Stomach smooth muscle (tissue), 2 donors: ENCODE data around the gene KCNJ1.

Experiments used
- H3K27ac ChIP-seq: one replicate; pipeline ENCODE4 v1.7.0; 2013; ENCODE audit warnings: mild to moderate bottlenecking, low read length, inconsistent platforms
- H3K27me3 ChIP-seq, 2 donors: one replicate each; pipeline ENCODE4 v1.7.0; 2013; ENCODE audit warnings: low read length in 2 of 2; ENCODE audit not compliant: insufficient read depth in 2 of 2, control insufficient read depth in 1 of 2
- H3K36me3 ChIP-seq, 2 donors: one replicate each; pipeline ENCODE4 v1.7.0; 2013; ENCODE audit warnings: low read length in 2 of 2; ENCODE audit not compliant: control insufficient read depth in 2 of 2, insufficient read depth in 2 of 2
- H3K4me1 ChIP-seq: one replicate; pipeline ENCODE4 v1.7.0; 2013; ENCODE audit warnings: low read length; ENCODE audit not compliant: control insufficient read depth, insufficient read depth
- H3K4me3 ChIP-seq, 2 donors: one replicate each; pipeline ENCODE4 v1.7.0; 2013; ENCODE audit warnings: low read length in 2 of 2
- H3K9ac ChIP-seq, 2 donors: one replicate each; pipeline ENCODE4 v1.7.0; 2013; ENCODE audit warnings: low read length in 2 of 2, mild to moderate bottlenecking in 1 of 2
- H3K9me3 ChIP-seq, 2 donors: one replicate each; pipeline ENCODE4 v1.7.0; 2013; ENCODE audit warnings: low read length in 2 of 2; ENCODE audit not compliant: control insufficient read depth in 2 of 2
- donor health status: healthy.
- donor health status: Pancreatic carcinoma.

Gene KCNJ1

GRCh38 chr11:128819198-128819597 lies 47.9 kb downstream of the KCNJ1 start:
- Histone ChIP-seq H3K9me3 (no peaks in the 10 kb centered on the region), H3K36me3 (no peaks in the 10 kb centered on the region), H3K4me3 (no peak overlapping the region), H3K9ac (no peak overlapping the region), H3K4me1 (peaks cover 4% of the 10 kb centered on the region), H3K27ac (no peak overlapping the region), H3K27me3 (peaks cover 8% of the 10 kb centered on the region in 2 donors)

DNA sequence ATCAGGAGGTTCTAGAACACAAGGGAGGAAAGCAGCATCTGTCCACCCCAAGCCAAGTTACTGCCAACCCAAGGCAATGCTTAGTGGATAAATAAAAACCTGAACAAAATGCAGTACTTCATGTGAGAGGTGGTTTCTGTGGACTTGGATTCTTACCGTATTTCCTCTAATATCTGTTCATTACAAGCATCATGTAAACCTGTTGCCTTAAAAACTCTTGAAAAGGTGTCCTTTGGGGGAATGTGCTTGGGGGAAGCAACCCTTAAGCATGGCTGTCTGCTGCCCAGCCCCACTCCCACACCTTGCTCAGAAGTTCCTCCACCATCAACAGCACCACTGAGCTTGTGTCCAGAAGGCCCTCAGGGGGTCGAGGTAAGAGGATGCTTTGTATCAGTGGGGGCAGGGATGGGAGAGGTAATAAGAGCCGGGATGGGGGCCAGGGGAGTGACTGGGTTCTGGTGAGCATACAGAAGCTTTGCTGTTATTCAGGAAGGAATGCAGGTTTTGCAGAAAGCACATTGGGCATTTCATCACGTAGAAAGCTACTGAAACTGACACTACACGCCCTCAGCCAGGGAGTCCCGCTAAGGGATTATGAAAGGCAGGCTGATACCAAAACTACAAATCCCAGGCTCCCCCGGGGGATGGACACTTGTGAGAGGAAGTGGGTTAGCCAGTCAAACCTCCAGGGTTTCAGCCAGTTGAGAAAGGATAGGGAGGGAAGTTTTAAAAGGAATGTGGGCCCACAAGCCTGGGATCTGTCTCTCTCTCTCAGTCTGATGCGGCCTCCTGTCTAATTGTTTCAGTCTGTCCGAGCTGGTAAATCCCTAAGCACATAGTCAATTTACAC lies 52.0 kb downstream of the KCNJ1 start:
- H3K4me3 ChIP-seq = no peak overlapping the region
- no peaks in the 10 kb centered on the region for H3K36me3 ChIP-seq
- no peak overlapping the region for H3K9ac ChIP-seq
- H3K27me3 ChIP-seq = peaks cover 5% of the 10 kb centered on the region in 2 donors
- no peaks in the 10 kb centered on the region for H3K4me1 ChIP-seq
- H3K27ac ChIP-seq = no peak overlapping the region
- no peaks in the 10 kb centered on the region for H3K9me3 ChIP-seq

DNA sequence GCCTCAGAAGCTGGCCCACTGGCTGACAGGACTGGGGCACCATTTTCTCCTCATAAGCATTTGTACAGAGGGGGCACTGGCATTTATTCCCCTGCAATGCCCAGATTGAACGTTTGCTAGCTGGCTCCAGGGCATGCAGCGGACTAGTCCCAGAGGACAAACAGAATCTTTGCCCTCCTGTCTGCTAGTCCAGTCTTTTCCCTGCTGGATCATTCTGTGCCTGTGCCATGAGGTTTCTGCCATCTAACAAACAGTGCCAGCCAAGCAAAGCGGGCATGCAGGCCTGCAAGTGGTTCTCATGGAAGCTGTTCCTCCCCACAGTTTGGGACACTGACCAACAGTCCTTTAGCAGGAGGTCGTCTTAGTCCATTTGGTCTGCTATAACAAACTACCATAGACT lies 53.4 kb downstream of the KCNJ1 start:
- peaks cover 2% of the 10 kb centered on the region for H3K4me1 ChIP-seq
- H3K4me3 ChIP-seq = no peak overlapping the region
- no peak overlapping the region for H3K9ac ChIP-seq
- peaks cover 0 to 5% of the 10 kb centered on the region in 2 donors for H3K27me3 ChIP-seq
- no peaks in the 10 kb centered on the region for H3K9me3 ChIP-seq
- H3K36me3 ChIP-seq = no peaks in the 10 kb centered on the region
- no peak overlapping the region for H3K27ac ChIP-seq

DNA sequence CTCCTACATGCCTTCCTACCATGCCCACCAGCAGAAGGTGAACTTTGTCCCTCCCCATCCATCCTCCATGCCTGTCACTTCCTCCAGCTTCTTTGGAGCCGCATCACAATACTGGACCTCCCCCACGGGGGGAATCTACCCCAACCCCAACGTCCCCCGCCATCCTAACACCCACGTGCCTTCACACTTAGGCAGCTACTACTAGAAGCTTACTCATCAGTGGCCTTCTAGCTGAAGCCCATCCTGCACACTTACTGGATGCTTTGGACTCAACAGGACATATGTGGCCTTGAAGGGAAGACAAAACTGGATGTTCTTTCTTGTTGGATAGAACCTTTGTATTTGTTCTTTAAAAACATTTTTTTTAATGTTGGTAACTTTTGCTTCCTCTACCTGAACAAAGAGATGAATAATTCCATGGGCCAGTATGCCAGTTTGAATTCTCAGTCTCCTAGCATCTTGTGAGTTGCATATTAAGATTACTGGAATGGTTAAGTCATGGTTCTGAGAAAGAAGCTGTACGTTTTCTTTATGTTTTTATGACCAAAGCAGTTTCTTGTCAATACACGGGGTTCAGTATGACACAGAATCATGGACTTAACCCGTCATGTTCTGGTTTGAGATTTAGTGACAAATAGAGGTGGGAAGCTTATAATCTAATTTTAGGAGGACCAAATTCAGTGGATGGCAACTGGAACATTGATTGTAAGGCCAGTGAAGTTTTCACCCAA lies 56.1 kb downstream of the KCNJ1 start:
- Histone ChIP-seq H3K4me1 (peaks cover 2% of the 10 kb centered on the region), H3K9me3 (no peaks in the 10 kb centered on the region), H3K27ac (no peak overlapping the region), H3K27me3 (peaks cover 3% of the 10 kb centered on the region in 2 donors), H3K9ac (no peak overlapping the region), H3K36me3 (no peaks in the 10 kb centered on the region), H3K4me3 (no peak overlapping the region)

DNA sequence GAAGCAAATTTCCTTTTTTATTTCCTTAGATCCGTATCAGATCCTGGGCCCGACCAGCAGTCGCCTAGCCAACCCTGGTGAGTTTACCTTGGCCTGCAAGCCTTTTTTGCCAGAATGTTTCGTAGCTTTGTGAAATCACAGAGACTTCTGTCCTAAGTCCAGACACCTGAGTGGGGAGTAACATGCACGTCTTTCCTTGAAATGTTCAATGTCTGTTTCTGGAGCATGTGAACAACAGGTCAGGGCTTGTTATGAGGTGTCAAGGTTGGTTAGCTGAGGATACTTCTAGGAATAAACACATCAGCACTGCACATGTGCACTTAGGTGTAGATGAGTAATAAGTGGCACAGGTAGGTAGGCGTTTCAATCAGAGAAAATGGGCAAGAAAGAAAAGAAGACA lies 58.0 kb downstream of the KCNJ1 start:
- Histone ChIP-seq H3K4me1 (peaks cover 2% of the 10 kb centered on the region), H3K9me3 (no peaks in the 10 kb centered on the region), H3K27me3 (peaks cover 0 to 3% of the 10 kb centered on the region in 2 donors), H3K9ac (no peak overlapping the region), H3K4me3 (no peak overlapping the region), H3K36me3 (no peaks in the 10 kb centered on the region), H3K27ac (no peak overlapping the region)

GRCh38 chr11:128807909-128808308 lies 59.2 kb downstream of the KCNJ1 start:
- H3K27me3 ChIP-seq = peaks cover 0 to 3% of the 10 kb centered on the region in 2 donors
- H3K36me3 ChIP-seq = no peaks in the 10 kb centered on the region
- H3K4me1 ChIP-seq = peaks cover 2% of the 10 kb centered on the region
- no peak overlapping the region for H3K27ac ChIP-seq
- H3K9ac ChIP-seq = no peak overlapping the region
- H3K4me3 ChIP-seq = no peak overlapping the region
- H3K9me3 ChIP-seq = no peaks in the 10 kb centered on the region

GRCh38 chr11:128806506-128807261 lies 60.4 kb downstream of the KCNJ1 start:
- no peaks in the 10 kb centered on the region for H3K9me3 ChIP-seq
- no peak overlapping the region for H3K27ac ChIP-seq
- no peak overlapping the region for H3K4me3 ChIP-seq
- peaks cover 2% of the 10 kb centered on the region for H3K4me1 ChIP-seq
- H3K36me3 ChIP-seq = no peaks in the 10 kb centered on the region
- H3K9ac ChIP-seq = no peak overlapping the region
- H3K27me3 ChIP-seq = peaks cover 0 to 3% of the 10 kb centered on the region in 2 donors

DNA sequence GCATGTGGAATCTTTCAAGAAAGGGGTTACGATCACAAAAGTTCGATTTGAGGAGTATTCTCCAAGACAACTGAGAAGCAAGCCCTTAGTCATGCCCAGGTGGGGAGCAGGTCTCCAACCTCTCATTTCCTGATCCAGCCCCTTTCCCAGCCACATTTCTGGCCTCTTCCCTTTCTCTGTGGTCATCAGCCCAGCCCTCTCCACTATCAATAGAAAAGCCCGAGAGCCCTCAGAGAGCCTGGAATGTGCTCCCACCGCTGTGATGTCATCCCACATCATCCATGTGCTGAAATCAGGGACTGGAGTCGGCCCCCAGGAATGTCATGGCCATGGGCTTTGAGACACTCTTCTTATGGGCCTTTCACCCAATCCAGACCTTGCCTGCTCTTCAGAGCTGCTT lies 62.6 kb downstream of the KCNJ1 start:
- H3K4me1 ChIP-seq = peaks cover 2% of the 10 kb centered on the region
- H3K9ac ChIP-seq = no peak overlapping the region
- H3K9me3 ChIP-seq = no peaks in the 10 kb centered on the region
- H3K4me3 ChIP-seq = no peak overlapping the region
- H3K36me3 ChIP-seq = no peaks in the 10 kb centered on the region
- no peak overlapping the region for H3K27ac ChIP-seq
- H3K27me3 ChIP-seq = peaks cover 0 to 3% of the 10 kb centered on the region in 2 donors

- no peak overlapping the region for H3K27ac ChIP-seq
- no peaks in the 10 kb centered on the region for H3K36me3 ChIP-seq
- H3K9me3 ChIP-seq = no peaks in the 10 kb centered on the region
- H3K27me3 ChIP-seq = peaks cover 0 to 3% of the 10 kb centered on the region in 2 donors
- H3K9ac ChIP-seq = no peak overlapping the region
- H3K4me3 ChIP-seq = no peak overlapping the region
- H3K4me1 ChIP-seq = no peaks in the 10 kb centered on the region
Measured at GRCh38 chr11:128803449-128804245, 63.4 kb downstream of the KCNJ1 start.

DNA sequence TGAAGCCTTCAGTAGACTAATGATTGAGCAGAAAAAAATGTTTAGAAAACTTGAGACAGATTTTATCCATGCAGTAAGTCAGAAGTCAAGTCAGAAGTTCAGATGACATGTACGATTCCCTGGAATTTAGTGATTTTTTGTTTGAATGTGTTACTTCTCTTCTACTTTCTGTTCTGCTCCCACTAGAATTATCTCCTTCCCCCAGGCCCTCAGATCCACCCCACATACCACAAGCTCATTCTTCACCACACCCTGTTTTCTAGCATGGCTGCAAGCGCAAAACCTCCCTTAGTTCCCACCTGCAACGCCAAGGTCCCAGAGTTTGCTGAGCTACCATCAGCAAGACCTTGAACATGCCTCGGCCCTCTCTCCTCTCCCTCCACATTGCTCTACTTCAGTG lies 64.1 kb downstream of the KCNJ1 start:
- H3K4me3 ChIP-seq = no peak overlapping the region
- H3K4me1 ChIP-seq = no peaks in the 10 kb centered on the region
- no peak overlapping the region for H3K9ac ChIP-seq
- H3K27ac ChIP-seq = no peak overlapping the region
- H3K9me3 ChIP-seq = no peaks in the 10 kb centered on the region
- H3K36me3 ChIP-seq = no peaks in the 10 kb centered on the region
- H3K27me3 ChIP-seq = peaks cover 0 to 3% of the 10 kb centered on the region in 2 donors
